HEK293 (cell line): ENCODE results near the gene DMAC2L.

Experiments
- CTCF ChIA-PET: fragments of 350-600 bp; formaldehyde crosslinking; extraction: SDS; loops from one replicate; lab custom pipeline; 2021; ENCODE audit warnings: antibody characterized with exemption; lab: Yijun Ruan, JAX
- POLR2A ChIA-PET: fragments of 300-600 bp; formaldehyde crosslinking; extraction: SDS; loops from one replicate; lab custom pipeline; 2020; ENCODE audit warnings: antibody characterized with exemption, inconsistent platforms; lab: Yijun Ruan, JAX
- H3K27ac ChIP-seq: fragments of 200-500 bp; sonication (Bioruptor generic); 2 replicates; pipeline ENCODE4 v1.5.1; 2014; ENCODE audit warnings: low read depth, low read length, control low read depth, inconsistent platforms; ENCODE audit errors: extremely low read depth
- H3K36me3 ChIP-seq, 2 experiments: fragments of 200-500 bp in 1 of 2; sonication (Bioruptor generic) in 1 of 2; 1 replicate in 1 of 2; 2 replicates in 1 of 2; pipeline ENCODE4 v1.5.1; 2014 to 2017; ENCODE audit warnings: inconsistent platforms in 2 of 2, low read length in 2 of 2; ENCODE audit not compliant: control insufficient read depth in 2 of 2, insufficient read depth in 1 of 2
- H3K4me1 ChIP-seq: fragments of 200-500 bp; sonication (Bioruptor generic); 2 replicates; pipeline ENCODE4 v1.5.1; 2014; ENCODE audit warnings: mild to moderate bottlenecking, low read length, inconsistent platforms; ENCODE audit not compliant: control insufficient read depth, insufficient read depth
- H3K4me3 ChIP-seq: 2 replicates; pipeline ENCODE4 v1.5.1; 2011; ENCODE audit warnings: low read depth, mild to moderate bottlenecking, control low read depth, low read length, moderate library complexity
- H3K9me3 ChIP-seq: fragments of 200-500 bp; sonication (Bioruptor generic); 2 replicates; pipeline ENCODE4 v1.5.1; 2014; ENCODE audit warnings: low read depth, low read length, inconsistent platforms; ENCODE audit not compliant: control insufficient read depth, insufficient read depth
- BCL11B ChIP-seq: fragments of 450-650 bp; formaldehyde crosslinking; IDR thresholded peaks from 2 replicates; pipeline ENCODE4 v1.5.1; 2016; ENCODE audit warnings: low read depth, missing biosample characterization, missing genetic modification characterization
- GLI4 ChIP-seq: fragments of 450-650 bp; formaldehyde crosslinking; IDR thresholded peaks from 2 replicates; pipeline ENCODE4 v1.5.1; 2016; ENCODE audit warnings: missing biosample characterization, missing genetic modification characterization
- HOXC10 ChIP-seq: sonication (generic); formaldehyde crosslinking; IDR thresholded peaks from 2 replicates; pipeline ENCODE4 v1.8.1; 2023; ENCODE audit warnings: mild to moderate bottlenecking, missing genetic modification reagents
- HOXD13 ChIP-seq: sonication (generic); formaldehyde crosslinking; IDR thresholded peaks from 2 replicates; pipeline ENCODE4 v1.8.0; 2022; ENCODE audit warnings: missing genetic modification reagents, borderline replicate concordance
- OVOL3 ChIP-seq: fragments of 450-650 bp; formaldehyde crosslinking; IDR thresholded peaks from 2 replicates; pipeline ENCODE4 v1.5.1; 2016; ENCODE audit warnings: missing biosample characterization, missing genetic modification characterization
- TCF7L2 ChIP-seq: IDR thresholded peaks from 2 replicates; pipeline ENCODE4 v1.6.1; 2011; ENCODE audit warnings: low read depth, mild to moderate bottlenecking, inconsistent platforms, low read length, moderate library complexity, borderline replicate concordance
- YY1 ChIP-seq: fragments of 450-650 bp; formaldehyde crosslinking; IDR thresholded peaks from 2 replicates; pipeline ENCODE4 v1.5.1; 2018; ENCODE audit warnings: missing biosample characterization, missing genetic modification characterization
- ZBTB20 ChIP-seq: fragments of 450-650 bp; formaldehyde crosslinking; IDR thresholded peaks from 2 replicates; pipeline ENCODE4 v1.5.1; 2016; ENCODE audit warnings: missing biosample characterization, missing genetic modification characterization
- ZBTB21 ChIP-seq: fragments of 450-650 bp; formaldehyde crosslinking; IDR thresholded peaks from 2 replicates; pipeline ENCODE4 v1.5.1; 2017; ENCODE audit warnings: missing biosample characterization, missing genetic modification characterization
- ZFHX2 ChIP-seq: fragments of 450-650 bp; formaldehyde crosslinking; conservative IDR thresholded peaks from 2 replicates; pipeline ENCODE4 v1.5.1; 2016; ENCODE audit warnings: missing biosample characterization, missing genetic modification characterization
- ZNF121 ChIP-seq: fragments of 450-650 bp; formaldehyde crosslinking; IDR thresholded peaks from 2 replicates; pipeline ENCODE4 v1.5.1; 2016; ENCODE audit warnings: missing biosample characterization, missing genetic modification characterization
- ZNF223 ChIP-seq: fragments of 450-650 bp; formaldehyde crosslinking; IDR thresholded peaks from 2 replicates; pipeline ENCODE4 v1.5.1; 2016; ENCODE audit warnings: missing biosample characterization, missing genetic modification characterization
- ZNF266 ChIP-seq: fragments of 450-650 bp; formaldehyde crosslinking; IDR thresholded peaks from 2 replicates; pipeline ENCODE4 v1.5.1; 2016; ENCODE audit warnings: missing biosample characterization, missing genetic modification characterization, low read depth
- ZNF501 ChIP-seq: fragments of 450-650 bp; formaldehyde crosslinking; IDR thresholded peaks from 2 replicates; pipeline ENCODE4 v1.5.1; 2016; ENCODE audit warnings: missing biosample characterization, missing genetic modification characterization
- ZNF530 ChIP-seq: fragments of 450-650 bp; formaldehyde crosslinking; IDR thresholded peaks from 2 replicates; pipeline ENCODE4 v1.5.1; 2016; ENCODE audit warnings: low read depth, missing biosample characterization, missing genetic modification characterization
- ZNF544 ChIP-seq: fragments of 450-650 bp; formaldehyde crosslinking; IDR thresholded peaks from 2 replicates; pipeline ENCODE4 v1.5.0; 2017; ENCODE audit warnings: missing biosample characterization, missing genetic modification characterization
- ZNF621 ChIP-seq: fragments of 450-650 bp; formaldehyde crosslinking; IDR thresholded peaks from 2 replicates; pipeline ENCODE4 v1.5.1; 2017; ENCODE audit warnings: missing biosample characterization, missing genetic modification characterization
- ZNF658 ChIP-seq: fragments of 450-650 bp; formaldehyde crosslinking; IDR thresholded peaks from 2 replicates; pipeline ENCODE4; 2016; ENCODE audit warnings: missing biosample characterization, missing genetic modification characterization
- ZNF707 ChIP-seq: fragments of 450-650 bp; formaldehyde crosslinking; IDR thresholded peaks from 2 replicates; pipeline ENCODE4 v1.5.1; 2016; ENCODE audit warnings: missing biosample characterization, missing genetic modification characterization
- ZNF777 ChIP-seq: fragments of 450-650 bp; formaldehyde crosslinking; IDR thresholded peaks from 2 replicates; pipeline ENCODE4 v1.5.1; 2017; ENCODE audit warnings: missing biosample characterization, missing genetic modification characterization, borderline replicate concordance
- ZNF791 ChIP-seq: fragments of 450-650 bp; formaldehyde crosslinking; IDR thresholded peaks from 2 replicates; pipeline ENCODE4 v1.5.1; 2016; ENCODE audit warnings: missing biosample characterization, missing genetic modification characterization
- ZNF792 ChIP-seq: fragments of 450-650 bp; formaldehyde crosslinking; IDR thresholded peaks from 2 replicates; pipeline ENCODE4 v1.5.1; 2016; ENCODE audit warnings: missing biosample characterization, missing genetic modification characterization
- ZXDB ChIP-seq: fragments of 450-650 bp; formaldehyde crosslinking; IDR thresholded peaks from 2 replicates; pipeline ENCODE4 v1.5.1; 2016; ENCODE audit warnings: missing biosample characterization, missing genetic modification characterization
- TF ChIP-seq, protein P1 (sequence below): fragments of 450-650 bp; formaldehyde crosslinking; IDR thresholded peaks from 2 replicates; pipeline ENCODE4 v1.5.1; 2016; ENCODE audit warnings: missing biosample characterization, missing genetic modification characterization
- TF ChIP-seq, protein P2 (sequence below): fragments of 450-650 bp; formaldehyde crosslinking; IDR thresholded peaks from 2 replicates; pipeline ENCODE4; 2016; ENCODE audit warnings: missing biosample characterization, missing genetic modification characterization
- TF ChIP-seq, protein P3 (sequence below): fragments of 450-650 bp; formaldehyde crosslinking; IDR thresholded peaks from 2 replicates; pipeline ENCODE4 v1.5.1; 2017; ENCODE audit warnings: missing biosample characterization, missing genetic modification characterization
- TF ChIP-seq, protein P4 (sequence below): fragments of 450-650 bp; formaldehyde crosslinking; IDR thresholded peaks from 2 replicates; pipeline ENCODE4 v1.5.1; 2016; ENCODE audit warnings: missing biosample characterization, missing genetic modification characterization
- TF ChIP-seq, protein P5 (sequence below): fragments of 450-650 bp; formaldehyde crosslinking; IDR thresholded peaks from 2 replicates; pipeline ENCODE4 v1.5.1; 2017; ENCODE audit warnings: missing biosample characterization, missing genetic modification characterization

The DMAC2L gene, protein sequence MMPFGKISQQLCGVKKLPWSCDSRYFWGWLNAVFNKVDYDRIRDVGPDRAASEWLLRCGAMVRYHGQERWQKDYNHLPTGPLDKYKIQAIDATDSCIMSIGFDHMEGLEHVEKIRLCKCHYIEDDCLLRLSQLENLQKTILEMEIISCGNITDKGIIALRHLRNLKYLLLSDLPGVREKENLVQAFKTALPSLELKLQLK

DNA sequence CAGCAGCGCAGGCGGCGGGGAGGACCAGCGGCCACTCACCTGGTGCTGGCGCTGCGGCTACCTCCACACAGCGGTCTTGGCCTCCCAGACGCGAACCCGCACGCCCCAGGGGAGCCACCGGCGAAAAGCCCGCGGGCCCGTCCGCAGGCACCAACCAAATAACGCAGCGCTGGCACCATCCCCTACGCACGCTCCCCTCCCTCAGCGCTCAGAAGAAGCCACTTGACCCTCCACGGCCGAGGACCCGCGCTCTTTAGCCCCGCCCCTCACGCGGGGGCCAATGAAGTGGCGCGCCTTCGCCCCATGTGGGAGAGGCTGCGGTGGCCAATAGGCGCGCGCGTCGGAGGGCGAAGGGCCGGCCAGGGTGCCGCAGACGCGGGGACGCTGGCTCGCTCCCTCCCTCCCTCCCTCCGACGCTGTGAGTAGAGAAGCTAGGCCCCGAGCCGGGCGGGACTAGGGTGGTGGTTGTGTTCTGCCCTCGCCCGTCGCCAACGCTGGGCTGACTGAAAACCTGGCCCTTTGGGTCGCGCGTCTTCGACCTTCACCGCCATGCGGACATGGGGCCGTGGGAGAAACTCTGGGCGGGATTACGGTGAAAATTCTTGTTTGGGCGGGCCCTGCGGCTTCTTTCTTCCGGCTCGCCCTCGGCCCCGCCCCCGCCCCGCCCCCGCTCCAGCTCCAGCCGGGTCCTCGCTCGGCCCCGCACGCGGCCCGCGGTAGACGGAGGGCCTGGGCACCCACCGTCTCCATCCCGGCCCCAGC lies at the start of gene DMAC2L, which contains the start of gene L2HGDH:
TSS of gene DMAC2L (plus strand) at position 353 of the 762 bp plus-strand sequence. CDS start 9,164 bp downstream, outside the sequence.
TSS of gene L2HGDH (minus strand) at position 258 of the 762 bp plus-strand sequence. CDS start at position 179, 79 bp downstream.
- peaks cover 4 to 12% of the 10 kb centered on the region in 2 experiments; a peak in 2 of 3 replicates for H3K36me3 ChIP-seq
- no peaks in the 10 kb centered on the region for H3K9me3 ChIP-seq
- POLR2A ChIA-PET: interaction anchor here (0.6 to 1.3 kb wide), 14 partner anchors 9 to 1420 kb away, joined by 3 to 8 read pairs (median 3); partner anchors contain the start of genes CDKL1, NIN, SAV1 and SOS2
- peak within 1 kb of the TSS; percentile 75 for H3K27ac ChIP-seq
- CTCF ChIA-PET: interaction anchor here (0.5 to 3.6 kb wide), 4 partner anchors 9 to 21 kb away, joined by 4 to 20 read pairs (median 4); no protein-coding TSS in a partner anchor
- no peaks in the 10 kb centered on the region for H3K4me1 ChIP-seq
- peak within 1 kb of the TSS; percentile 85 for H3K4me3 ChIP-seq
- TF ChIP-seq GLI4 (tag by site-specific recombination): no peak
- TF ChIP-seq, protein P1, sequence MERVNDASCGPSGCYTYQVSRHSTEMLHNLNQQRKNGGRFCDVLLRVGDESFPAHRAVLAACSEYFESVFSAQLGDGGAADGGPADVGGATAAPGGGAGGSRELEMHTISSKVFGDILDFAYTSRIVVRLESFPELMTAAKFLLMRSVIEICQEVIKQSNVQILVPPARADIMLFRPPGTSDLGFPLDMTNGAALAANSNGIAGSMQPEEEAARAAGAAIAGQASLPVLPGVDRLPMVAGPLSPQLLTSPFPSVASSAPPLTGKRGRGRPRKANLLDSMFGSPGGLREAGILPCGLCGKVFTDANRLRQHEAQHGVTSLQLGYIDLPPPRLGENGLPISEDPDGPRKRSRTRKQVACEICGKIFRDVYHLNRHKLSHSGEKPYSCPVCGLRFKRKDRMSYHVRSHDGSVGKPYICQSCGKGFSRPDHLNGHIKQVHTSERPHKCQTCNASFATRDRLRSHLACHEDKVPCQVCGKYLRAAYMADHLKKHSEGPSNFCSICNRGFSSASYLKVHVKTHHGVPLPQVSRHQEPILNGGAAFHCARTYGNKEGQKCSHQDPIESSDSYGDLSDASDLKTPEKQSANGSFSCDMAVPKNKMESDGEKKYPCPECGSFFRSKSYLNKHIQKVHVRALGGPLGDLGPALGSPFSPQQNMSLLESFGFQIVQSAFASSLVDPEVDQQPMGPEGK: peak; percentile 87
- peak; percentile 77 for TF ChIP-seq ZXDB (tag by site-specific recombination)
- TF ChIP-seq YY1: no peak
- TF ChIP-seq OVOL3 (tag by site-specific recombination): no peak
- no peak for TF ChIP-seq HOXC10 (CRISPR knock-in tag)
- TF ChIP-seq ZFHX2 (tag by site-specific recombination): peak; percentile 67
- no peak for TF ChIP-seq ZNF223
- TF ChIP-seq, protein P2, sequence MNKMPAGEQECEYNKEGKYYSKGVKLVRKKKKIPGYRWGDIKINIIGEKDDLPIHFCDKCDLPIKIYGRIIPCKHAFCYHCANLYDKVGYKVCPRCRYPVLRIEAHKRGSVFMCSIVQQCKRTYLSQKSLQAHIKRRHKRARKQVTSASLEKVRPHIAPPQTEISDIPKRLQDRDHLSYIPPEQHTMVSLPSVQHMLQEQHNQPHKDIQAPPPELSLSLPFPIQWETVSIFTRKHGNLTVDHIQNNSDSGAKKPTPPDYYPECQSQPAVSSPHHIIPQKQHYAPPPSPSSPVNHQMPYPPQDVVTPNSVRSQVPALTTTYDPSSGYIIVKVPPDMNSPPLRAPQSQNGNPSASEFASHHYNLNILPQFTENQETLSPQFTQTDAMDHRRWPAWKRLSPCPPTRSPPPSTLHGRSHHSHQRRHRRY (tag by site-specific recombination): no peak
- no peak for TF ChIP-seq ZNF530 (tag by site-specific recombination)
- TF ChIP-seq ZNF121: no peak
- no peak for TF ChIP-seq ZNF792 (tag by site-specific recombination)
- no peak for TF ChIP-seq ZNF707 (tag by site-specific recombination)
- TF ChIP-seq ZNF544 (tag by site-specific recombination): no peak
- TF ChIP-seq ZNF621: no peak
- no peak for TF ChIP-seq TCF7L2
- no peak for TF ChIP-seq ZNF266 (tag by site-specific recombination)
- TF ChIP-seq HOXD13 (CRISPR knock-in tag): no peak
- TF ChIP-seq ZNF777 (tag by site-specific recombination): no peak
- no peak for TF ChIP-seq ZBTB21 (tag by site-specific recombination)
- no peak for TF ChIP-seq ZNF791 (tag by site-specific recombination)
- peak; percentile 56; the same call in 1 of the 2 replicates for TF ChIP-seq ZBTB20
- TF ChIP-seq, protein P3, sequence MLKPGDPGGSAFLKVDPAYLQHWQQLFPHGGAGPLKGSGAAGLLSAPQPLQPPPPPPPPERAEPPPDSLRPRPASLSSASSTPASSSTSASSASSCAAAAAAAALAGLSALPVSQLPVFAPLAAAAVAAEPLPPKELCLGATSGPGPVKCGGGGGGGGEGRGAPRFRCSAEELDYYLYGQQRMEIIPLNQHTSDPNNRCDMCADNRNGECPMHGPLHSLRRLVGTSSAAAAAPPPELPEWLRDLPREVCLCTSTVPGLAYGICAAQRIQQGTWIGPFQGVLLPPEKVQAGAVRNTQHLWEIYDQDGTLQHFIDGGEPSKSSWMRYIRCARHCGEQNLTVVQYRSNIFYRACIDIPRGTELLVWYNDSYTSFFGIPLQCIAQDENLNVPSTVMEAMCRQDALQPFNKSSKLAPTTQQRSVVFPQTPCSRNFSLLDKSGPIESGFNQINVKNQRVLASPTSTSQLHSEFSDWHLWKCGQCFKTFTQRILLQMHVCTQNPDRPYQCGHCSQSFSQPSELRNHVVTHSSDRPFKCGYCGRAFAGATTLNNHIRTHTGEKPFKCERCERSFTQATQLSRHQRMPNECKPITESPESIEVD (tag by site-specific recombination): no peak
- peak; percentile 93 for TF ChIP-seq ZNF501 (tag by site-specific recombination)
- TF ChIP-seq, protein P4, sequence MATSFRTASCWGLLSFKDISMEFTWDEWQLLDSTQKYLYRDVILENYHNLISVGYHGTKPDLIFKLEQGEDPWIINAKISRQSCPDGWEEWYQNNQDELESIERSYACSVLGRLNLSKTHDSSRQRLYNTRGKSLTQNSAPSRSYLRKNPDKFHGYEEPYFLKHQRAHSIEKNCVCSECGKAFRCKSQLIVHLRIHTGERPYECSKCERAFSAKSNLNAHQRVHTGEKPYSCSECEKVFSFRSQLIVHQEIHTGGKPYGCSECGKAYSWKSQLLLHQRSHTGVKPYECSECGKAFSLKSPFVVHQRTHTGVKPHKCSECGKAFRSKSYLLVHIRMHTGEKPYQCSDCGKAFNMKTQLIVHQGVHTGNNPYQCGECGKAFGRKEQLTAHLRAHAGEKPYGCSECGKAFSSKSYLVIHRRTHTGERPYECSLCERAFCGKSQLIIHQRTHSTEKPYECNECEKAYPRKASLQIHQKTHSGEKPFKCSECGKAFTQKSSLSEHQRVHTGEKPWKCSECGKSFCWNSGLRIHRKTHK: no peak
- TF ChIP-seq ZNF658: no peak
- TF ChIP-seq, protein P5, sequence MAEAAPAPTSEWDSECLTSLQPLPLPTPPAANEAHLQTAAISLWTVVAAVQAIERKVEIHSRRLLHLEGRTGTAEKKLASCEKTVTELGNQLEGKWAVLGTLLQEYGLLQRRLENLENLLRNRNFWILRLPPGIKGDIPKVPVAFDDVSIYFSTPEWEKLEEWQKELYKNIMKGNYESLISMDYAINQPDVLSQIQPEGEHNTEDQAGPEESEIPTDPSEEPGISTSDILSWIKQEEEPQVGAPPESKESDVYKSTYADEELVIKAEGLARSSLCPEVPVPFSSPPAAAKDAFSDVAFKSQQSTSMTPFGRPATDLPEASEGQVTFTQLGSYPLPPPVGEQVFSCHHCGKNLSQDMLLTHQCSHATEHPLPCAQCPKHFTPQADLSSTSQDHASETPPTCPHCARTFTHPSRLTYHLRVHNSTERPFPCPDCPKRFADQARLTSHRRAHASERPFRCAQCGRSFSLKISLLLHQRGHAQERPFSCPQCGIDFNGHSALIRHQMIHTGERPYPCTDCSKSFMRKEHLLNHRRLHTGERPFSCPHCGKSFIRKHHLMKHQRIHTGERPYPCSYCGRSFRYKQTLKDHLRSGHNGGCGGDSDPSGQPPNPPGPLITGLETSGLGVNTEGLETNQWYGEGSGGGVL (tag by site-specific recombination): peak; percentile 48; the same call in 1 of the 2 replicates
- TF ChIP-seq BCL11B (tag by site-specific recombination): peak; percentile 65; the same call in 1 of the 2 replicates
